GM19193 (cell line): Measurements from ENCODE around the gene S100A14.

Experiments used
- POLR2A ChIP-seq: IDR thresholded peaks from 4 replicates; pipeline ENCODE4 v1.6.1; 2011; ENCODE audit not compliant: insufficient read depth, insufficient read length; ENCODE audit errors: extremely low read depth

Gene S100A14

DNA sequence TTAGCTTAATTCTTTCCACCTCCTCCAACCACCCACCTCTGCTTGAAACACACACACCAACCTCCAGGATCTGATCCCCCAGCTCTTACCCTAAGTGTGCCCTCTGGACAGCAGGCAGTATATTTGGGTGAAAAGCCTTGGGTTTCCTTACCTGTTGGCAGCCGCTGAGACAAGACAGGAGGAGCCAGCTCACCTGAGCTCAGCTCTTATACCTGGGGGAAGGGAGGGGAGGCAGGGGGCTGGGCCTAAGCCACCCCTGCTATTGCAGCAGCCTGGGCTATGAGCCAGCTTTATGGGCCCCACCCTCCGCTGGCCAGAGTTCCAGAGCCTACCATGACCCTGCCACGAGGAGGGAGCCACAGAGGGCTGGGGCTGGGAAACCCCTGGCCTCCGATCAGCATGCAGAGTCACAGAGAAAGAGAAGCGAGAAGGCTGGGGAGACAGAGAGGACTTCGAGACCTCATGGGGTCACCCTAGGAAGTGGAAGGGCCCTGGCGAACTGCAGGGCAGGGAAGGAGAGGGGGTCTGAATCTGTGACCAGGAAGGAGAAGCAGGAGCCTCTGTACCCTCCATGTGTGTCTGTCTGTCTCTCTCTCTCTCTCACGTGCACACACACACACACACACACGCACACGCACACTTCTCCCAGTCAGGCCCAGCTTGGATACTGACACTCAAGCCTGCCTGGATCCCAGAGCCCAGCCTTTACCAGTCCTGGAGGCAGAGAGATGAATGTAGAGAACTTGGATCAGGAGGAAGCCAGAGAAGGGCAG, at the start of gene S100A14:
Gene S100A14 (minus strand): TSS at position 182 of the 773 bp plus-strand sequence. CDS start 467 bp downstream, outside the sequence.
- TF ChIP-seq POLR2A: no peak

DNA sequence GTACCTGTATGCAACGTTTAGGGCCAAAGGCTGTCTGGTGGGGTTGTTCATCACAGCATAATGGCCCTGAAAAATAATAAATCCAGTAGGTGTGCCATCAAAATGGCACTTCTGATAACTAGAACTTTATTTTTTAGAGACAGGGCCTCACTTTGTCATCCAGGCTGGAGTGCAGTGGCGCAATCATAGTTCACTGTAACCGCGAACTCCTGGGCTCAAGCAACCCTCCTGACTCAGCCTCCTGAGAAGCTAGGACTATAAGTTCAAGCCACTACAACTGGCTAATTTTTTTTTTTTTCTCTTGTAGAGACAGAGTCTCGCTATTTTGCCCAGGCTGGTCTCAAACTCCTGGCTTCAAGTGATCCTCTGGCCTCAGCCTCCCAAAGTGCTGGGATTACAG, 47.1 kb upstream of the S100A14 start:
- no peak for TF ChIP-seq POLR2A

- TF ChIP-seq POLR2A: no peak
These were observed 46.1 kb upstream of the S100A14 start for GRCh38 chr1:153662269-153662668.

- no peak for TF ChIP-seq POLR2A
These were observed 45.1 kb upstream of the S100A14 start for GRCh38 chr1:153661111-153661708.

DNA sequence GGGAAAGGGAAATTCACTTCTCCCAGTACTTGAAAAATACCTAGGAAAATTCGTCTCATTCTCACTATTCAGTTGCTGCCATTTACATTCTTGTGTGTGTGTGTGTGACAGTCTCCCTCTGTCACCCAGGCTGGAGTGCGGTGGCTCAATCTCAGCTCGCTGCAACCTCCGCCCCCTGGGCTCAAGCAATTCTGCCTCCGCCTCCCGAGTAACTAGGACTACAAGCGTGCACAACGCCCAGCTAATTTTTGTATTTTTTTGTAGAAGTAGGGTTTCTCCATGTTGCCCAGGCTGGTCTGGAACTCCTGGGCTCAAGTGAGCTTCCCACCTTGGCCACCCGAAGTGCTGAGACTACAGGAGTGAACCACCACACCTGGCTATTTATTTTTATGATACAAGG, 43.5 kb upstream of the S100A14 start:
- no peak for TF ChIP-seq POLR2A

DNA sequence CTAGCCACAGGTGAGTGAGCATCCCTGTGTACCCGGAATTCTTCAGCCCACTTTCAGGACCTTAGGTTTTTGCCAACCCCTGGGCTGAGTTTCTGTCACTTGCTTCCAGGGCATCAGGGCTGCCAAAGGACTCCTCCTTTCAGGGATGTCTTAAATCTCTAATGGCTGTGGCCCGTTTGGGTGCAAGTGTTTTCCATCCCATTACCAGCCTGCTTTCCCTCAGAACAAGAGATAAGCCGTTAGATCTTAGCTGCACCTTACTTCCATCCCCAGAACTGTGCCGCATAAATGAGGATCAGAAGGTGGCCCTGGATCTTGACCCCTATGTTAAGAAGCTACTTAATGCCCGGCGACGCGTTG, 43.0 kb upstream of the S100A14 start:
- no peak for TF ChIP-seq POLR2A

GRCh38 chr1:153658400-153659174, 42.5 kb upstream of the S100A14 start, which contains the start of gene SNAPIN:
Gene SNAPIN (plus strand): TSS chr1:153658703. CDS start chr1:153658744, 41 bp downstream.
- TF ChIP-seq POLR2A: peak; percentile 90

DNA sequence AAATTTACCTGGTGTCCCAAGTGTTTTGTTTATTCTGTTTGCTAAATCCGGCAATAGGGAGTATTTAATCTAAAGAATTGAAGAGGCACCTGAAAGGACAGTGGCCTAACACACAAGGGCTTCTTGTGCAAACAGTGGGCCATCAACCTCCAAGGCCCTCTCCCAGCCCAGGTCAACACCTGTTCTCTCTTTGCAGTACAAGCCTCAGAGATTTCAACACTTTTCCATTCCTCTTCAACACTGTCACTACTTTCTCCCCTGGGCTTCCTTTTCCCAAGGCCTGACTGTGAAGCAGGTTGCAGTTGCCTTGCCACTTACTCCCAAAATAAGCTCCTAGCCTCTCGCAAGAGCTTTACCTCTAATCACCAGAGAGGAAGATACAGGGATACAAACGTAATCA, 39.2 kb upstream of the S100A14 start:
- TF ChIP-seq POLR2A: no peak

DNA sequence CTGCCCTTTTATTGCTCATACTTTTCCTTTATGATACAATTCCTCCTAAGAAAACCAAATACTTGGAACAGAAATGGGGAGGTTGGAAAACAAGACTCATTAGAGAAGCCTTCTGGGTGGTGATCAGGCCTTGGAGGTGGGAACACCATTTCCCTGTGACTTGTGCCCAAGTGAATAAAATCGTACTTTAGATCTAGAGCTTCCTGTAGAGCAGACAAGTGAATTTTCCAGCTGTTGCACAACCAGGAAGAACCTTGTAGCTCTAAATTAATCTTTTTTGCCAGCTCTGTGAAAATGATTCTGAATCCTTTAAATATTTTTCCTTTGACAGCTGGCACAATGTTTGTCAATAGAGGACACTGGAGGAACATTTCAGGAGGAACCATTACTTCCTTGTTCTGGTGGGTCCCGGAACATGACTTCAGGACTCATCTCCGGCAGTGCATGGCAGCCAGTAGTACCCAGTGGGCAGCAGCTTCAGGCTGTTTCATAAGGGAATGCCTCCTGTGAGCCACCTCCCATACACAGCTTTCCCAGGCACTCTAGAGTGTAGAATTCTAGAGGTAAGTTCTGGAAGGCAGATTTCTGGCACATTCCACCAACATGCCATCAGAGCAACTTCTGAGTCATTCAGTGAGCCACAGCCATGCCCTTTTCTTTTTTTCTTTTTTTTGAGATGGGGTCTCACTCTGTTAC, 36.8 kb upstream of the S100A14 start:
- no peak for TF ChIP-seq POLR2A

DNA sequence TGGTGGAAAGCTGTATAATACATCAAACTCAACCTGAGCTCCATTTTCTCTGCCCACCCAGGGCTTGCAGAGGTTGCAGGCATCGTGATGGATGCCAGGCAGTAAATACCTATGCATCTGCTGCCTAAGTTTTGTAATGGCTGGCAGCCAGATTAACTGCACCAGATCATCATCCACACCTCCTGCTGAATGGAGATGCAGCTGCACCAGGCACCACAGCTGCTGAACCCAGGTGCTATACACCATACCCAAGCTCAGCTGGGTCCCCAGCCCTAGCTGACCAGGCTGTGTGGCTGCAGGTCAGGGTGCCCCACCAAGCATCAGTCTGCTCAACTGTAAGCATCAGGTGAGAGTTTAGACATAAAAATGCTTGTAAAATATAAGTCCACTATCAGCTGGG, 35.6 kb upstream of the S100A14 start:
- no peak for TF ChIP-seq POLR2A

DNA sequence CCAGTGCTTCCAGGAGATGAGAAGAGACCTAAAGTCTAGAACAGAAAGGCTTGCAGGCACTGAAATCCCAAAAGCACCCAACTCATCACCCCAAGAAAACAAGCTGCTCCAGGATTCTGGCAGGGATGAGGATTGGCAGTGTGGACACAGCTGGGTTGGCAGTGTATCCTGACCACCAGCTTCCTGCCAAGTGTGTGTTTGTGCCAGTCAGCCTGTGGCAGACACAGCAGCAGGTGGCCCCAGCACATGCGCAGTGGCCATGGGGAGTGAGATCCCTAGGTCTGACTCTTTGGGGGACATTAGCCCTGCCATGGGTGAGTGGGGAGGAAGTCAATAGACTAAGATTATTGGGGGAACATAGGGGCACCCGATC, 33.7 kb upstream of the S100A14 start:
- TF ChIP-seq POLR2A: peak; percentile 20

DNA sequence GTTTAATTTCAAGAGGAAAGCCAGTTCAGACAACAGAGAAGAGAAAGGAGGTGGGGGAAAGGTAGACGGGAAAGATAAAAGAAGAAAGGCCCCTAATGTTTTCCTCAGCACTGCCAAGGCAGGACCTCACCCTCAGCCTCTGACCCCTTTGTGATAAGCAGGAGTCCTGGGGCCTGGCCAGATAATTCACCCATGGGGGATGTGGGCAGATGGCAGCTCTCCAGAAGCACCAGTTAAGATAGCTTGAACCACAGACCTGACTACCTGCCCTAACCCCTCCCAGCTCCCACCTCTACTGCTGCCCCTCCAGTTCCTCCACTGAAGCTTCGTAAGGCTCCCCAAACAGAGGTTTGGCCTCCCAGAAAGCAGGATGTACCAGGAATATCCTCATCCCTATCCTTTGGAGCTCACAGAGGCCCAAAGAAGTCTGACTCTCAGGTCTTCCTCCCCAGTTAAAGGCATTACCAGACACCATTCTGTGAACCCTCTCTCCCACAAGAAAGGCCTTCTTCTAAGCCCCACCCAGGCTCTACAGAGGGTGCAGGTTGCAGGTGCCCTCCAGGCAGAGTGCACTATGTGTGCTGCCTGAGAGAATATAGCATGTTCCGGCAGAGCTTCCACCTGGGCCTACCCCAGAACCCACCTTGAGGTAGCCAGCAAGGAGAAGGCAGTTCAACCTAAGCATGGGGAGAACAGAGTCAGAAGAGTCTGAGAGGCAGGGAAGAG, 33.2 kb upstream of the S100A14 start:
- TF ChIP-seq POLR2A: no peak

- no peak for TF ChIP-seq POLR2A
These were observed 32.0 kb upstream of the S100A14 start for GRCh38 chr1:153648000-153648643.

DNA sequence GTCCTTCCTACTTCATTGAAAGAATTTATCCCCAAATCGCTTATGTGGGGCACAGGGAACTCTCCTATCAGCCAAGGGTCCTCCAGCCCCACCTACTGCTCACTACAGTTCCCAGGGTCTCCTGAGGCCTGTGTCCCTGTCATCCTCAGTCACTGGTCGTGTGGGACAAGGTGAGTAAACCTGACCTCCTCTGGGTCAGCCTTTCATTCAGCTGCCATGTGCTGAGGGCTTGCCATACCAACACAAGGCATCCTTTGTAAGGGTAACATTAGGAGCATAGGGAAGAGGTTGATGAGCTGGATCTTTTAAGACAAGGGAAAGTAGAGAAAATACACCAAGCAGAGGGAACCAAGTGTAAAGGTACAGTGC, 31.2 kb upstream of the S100A14 start:
- TF ChIP-seq POLR2A: no peak
